Kidney (tissue), 14 donors: ENCODE data around the gene PNPLA7. TPM values are rescaled to one million over a fixed set of nuclear protein-coding genes. Genes with fewer than 3 reads are reported as not detected.

Experiments
- DNase-seq, 5 donors: peaks; one replicate each; pipeline ENCODE4 v3.0.0-alpha.2; 2013 to 2020
- FAIRE-seq: peaks from 2 replicates; lab custom pipeline; 2012; peaks lifted over from hg19 to GRCh38; lab: Jason Lieb, UNC
- H3K27ac ChIP-seq, 2 donors: one replicate each; pipeline ENCODE4 v1.7.0; 2013; ENCODE audit warnings: low read depth in 2 of 2, low read length in 2 of 2, inconsistent platforms in 1 of 2
- H3K27me3 ChIP-seq: one replicate; pipeline ENCODE4 v1.7.1; 2013; ENCODE audit warnings: low read length, inconsistent platforms; ENCODE audit not compliant: control insufficient read depth, insufficient read depth
- H3K36me3 ChIP-seq, 3 donors: one replicate each; pipeline versions ENCODE4 v1.7.0 to v1.7.1; 2013; ENCODE audit warnings: low read length in 3 of 3, control low read depth in 1 of 3, inconsistent platforms in 1 of 3; ENCODE audit not compliant: insufficient read depth in 3 of 3, control insufficient read depth in 2 of 3
- H3K4me1 ChIP-seq, 3 donors: one replicate each; pipeline versions ENCODE4 v1.7.0 to v1.7.1; 2013; ENCODE audit warnings: low read length in 3 of 3, inconsistent platforms in 1 of 3, low read depth in 1 of 3; ENCODE audit not compliant: control insufficient read depth in 2 of 3, insufficient read depth in 2 of 3
- H3K4me3 ChIP-seq, 3 donors: one replicate each; pipeline versions ENCODE4 v1.7.0 to v1.8.1; 2013; ENCODE audit warnings: low read length in 3 of 3, control low read depth in 1 of 3, inconsistent platforms in 1 of 3
- H3K9ac ChIP-seq, 3 donors: one replicate each; pipeline versions ENCODE4 v1.7.0 to v1.7.1; 2013; ENCODE audit warnings: low read length in 3 of 3, control low read depth in 1 of 3, inconsistent platforms in 1 of 3
- H3K9me3 ChIP-seq, 3 donors: one replicate each; pipeline versions ENCODE4 v1.7.0 to v1.7.1; 2013; ENCODE audit warnings: low read length in 3 of 3, control low read depth in 1 of 3, inconsistent platforms in 1 of 3; ENCODE audit not compliant: control insufficient read depth in 2 of 3, insufficient read depth in 1 of 3
- intact Hi-C: fragments of 100-400 bp; cut with DNase I; formaldehyde crosslinking; loops from one replicate; pipeline ENCODE4 v1.11.1; 2022
- polyA plus RNA-seq: library from polyadenylated mRNA; stranded (reverse); fragments of 350-450 nt; fragmentation: Illumina TruSeq; extraction: RNeasy Lipid Tissue Mini Kit (QIAGEN cat#74804); gene quantifications from one replicate; pipeline ENCODE4 v1.2.3, GENCODE V29; 2014; ENCODE audit warnings: low read depth, low replicate concordance; ENCODE audit not compliant: insufficient read depth
- total RNA-seq: library from RNA; stranded (reverse); fragmentation: NEBNext Ultra II Directional; extraction: Animal tissue kit (Norgen Biotek cat#: 25700); gene quantifications from one replicate; pipeline ENCODE4 v1.2.1, GENCODE V29; 2021
- TF ChIP-seq, protein P1 (sequence below): IDR thresholded peaks from 3 replicates; pipeline ENCODE4 v1.5.1; 2012; ENCODE audit warnings: mild to moderate bottlenecking, moderate library complexity, borderline replicate concordance; ENCODE audit not compliant: insufficient read depth; ENCODE audit errors: extremely low read depth
- donor health status: control.
- donor health status: control.
- donor health status: control.
- donor health status: control.
- donor health status: control.
- donor health status: DM: yes; HTN: yes; CAD: no.
- donor health status: Normal renal cell carcinoma (clear cell type).

Gene PNPLA7
- total and polyA plus RNA-seq, 2 donors from 2014 or later = 2.1 to 9.6 TPM

DNA sequence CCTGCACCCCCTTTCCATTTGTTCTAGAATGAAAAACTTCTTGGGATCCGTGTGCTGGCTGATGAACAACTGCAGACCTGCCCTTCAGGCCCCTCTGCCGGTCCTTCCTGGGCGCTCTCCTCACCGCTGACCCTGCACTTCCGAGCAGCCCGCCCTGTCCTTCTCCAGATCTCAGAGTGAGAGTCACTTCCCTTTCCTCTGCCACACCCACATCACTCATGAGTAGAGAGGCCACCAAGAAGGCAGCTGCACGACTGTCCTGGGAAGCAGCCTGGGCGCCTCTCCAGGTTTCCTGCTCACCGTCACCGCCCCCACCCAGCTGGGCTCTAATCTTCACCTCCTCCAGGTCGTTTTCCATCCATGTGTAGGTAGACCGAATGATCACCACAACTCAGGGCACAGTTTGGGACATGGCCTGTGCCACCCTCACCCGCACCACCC lies 56.1 kb downstream of the PNPLA7 start:
- H3K36me3 ChIP-seq = no peaks in the 10 kb centered on the region

DNA sequence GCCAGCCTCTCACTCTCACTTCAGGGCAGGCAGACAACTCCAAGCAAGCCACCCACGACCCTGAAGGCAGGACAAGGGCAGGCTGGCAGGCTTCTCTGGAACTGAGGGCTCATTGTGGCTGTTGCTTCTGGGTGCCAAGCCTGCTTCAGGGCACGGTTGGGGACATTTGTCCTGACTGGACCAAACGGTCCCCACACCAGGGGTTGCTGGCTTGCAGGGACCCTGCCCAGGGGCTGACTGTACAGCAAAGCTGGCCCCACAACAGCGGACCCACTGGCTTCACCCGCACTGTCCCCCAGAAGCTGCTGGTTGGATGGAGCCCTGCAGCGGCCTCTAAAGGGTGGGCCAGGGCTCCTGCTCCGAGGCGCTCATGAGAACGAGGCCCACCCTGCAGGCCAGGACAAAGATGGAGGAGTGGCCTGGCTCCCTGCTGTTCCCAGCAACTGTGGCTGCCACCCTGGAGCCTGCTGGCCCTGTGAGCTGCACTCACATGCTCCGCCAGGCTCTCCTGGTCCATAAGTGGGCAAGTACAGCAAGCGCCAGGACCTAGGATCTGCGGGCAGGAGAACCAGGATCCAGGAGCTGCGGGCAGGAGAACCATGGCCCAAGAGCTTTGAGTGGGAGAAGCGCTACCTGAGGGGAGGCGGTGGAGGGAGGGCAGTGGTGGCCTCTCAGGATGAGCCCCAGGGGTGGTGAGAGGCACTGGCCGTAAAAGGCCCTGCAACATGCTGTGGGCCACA lies 56.7 kb downstream of the PNPLA7 start:
- TF ChIP-seq, protein P1, sequence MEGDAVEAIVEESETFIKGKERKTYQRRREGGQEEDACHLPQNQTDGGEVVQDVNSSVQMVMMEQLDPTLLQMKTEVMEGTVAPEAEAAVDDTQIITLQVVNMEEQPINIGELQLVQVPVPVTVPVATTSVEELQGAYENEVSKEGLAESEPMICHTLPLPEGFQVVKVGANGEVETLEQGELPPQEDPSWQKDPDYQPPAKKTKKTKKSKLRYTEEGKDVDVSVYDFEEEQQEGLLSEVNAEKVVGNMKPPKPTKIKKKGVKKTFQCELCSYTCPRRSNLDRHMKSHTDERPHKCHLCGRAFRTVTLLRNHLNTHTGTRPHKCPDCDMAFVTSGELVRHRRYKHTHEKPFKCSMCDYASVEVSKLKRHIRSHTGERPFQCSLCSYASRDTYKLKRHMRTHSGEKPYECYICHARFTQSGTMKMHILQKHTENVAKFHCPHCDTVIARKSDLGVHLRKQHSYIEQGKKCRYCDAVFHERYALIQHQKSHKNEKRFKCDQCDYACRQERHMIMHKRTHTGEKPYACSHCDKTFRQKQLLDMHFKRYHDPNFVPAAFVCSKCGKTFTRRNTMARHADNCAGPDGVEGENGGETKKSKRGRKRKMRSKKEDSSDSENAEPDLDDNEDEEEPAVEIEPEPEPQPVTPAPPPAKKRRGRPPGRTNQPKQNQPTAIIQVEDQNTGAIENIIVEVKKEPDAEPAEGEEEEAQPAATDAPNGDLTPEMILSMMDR = no peak
- Histone ChIP-seq H3K36me3 (no peaks in the 10 kb centered on the region), H3K9me3 (no peaks in the 10 kb centered on the region), H3K4me3 (no peak overlapping the region), H3K27ac (no peak overlapping the region), H3K27me3 (no peaks in the 10 kb centered on the region), H3K4me1 (no peaks in the 10 kb centered on the region), H3K9ac (no peak overlapping the region)
- intact Hi-C loops = no loop called here
- FAIRE-seq (no peak), DNase-seq (peak in 1 of 5 donors; percentile 73)

More for the DNA sequence above, 56.1 kb downstream of the PNPLA7 start:
- no peak overlapping the region for H3K9ac ChIP-seq
- FAIRE-seq (no peak), DNase-seq (peak in 1 of 5 donors; percentile 61)
- no peak overlapping the region for H3K4me3 ChIP-seq
- no peaks in the 10 kb centered on the region for H3K9me3 ChIP-seq
- H3K27me3 ChIP-seq = no peaks in the 10 kb centered on the region
- H3K27ac ChIP-seq = no peak overlapping the region
- TF ChIP-seq, protein P1 = no peak
- intact Hi-C loops = no loop called here
- no peaks in the 10 kb centered on the region for H3K4me1 ChIP-seq

DNA sequence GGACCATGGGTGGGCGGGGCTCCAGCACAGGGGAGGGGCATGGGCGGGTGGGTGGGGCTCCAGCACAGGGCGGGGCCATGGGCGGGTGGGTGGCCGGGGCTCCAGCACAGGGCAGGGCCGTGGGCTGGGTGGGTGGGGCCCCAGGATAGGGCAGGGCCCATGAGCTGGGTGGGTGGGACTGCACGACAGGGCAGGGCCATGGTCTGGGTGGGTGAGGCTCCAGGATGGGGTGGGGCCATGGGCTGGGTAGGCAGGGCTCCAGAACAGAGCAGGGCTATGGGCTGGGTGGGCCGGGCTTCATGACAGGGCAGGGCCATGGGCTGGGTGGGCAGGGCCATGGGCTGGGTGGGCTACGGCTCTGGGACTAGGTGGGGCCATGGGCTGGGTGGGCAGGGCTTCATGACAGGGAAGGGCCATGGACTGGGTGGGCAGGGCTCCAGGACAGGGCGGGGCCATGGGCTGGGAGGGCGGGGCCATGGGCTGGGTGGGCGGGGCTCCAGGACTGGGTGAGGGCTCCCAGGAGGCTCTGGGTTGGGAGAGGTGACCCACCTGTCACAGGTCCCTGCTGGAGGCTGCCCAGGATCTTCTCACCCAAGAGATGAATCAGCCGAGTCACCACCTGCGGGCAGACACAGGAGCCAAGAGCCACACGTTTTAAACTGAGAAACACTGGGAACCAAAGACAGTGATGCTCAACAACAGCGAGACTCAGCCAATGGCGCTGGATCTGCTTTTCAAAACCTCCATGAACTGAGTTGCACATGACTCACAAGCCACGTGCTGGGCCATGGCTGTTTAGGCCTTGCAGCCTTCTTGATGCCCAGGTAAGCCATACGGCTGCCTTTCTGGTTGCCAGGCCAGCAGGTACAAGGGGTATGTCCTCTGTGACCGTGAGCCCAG lies 57.5 kb downstream of the PNPLA7 start:
- no peaks in the 10 kb centered on the region for H3K4me1 ChIP-seq
- FAIRE-seq = no peak
- no peak overlapping the region for H3K9ac ChIP-seq
- TF ChIP-seq, protein P1 = no peak
- intact Hi-C loops = no loop called here
- no peaks in the 10 kb centered on the region for H3K27me3 ChIP-seq
- H3K4me3 ChIP-seq = no peak overlapping the region
- no peak overlapping the region for H3K27ac ChIP-seq
- H3K9me3 ChIP-seq = no peaks in the 10 kb centered on the region
- DNase-seq = peak in 1 of 5 donors; percentile 78
- no peaks in the 10 kb centered on the region for H3K36me3 ChIP-seq
